ENCODE measurements around the gene ELAVL3. TPM values are rescaled to one million over a fixed set of nuclear protein-coding genes. Genes with fewer than 3 reads are reported as not detected.

Gene ELAVL3
- polyA plus RNA-seq, 2 of the 4 experiments (the other 2 are of a cell fraction): 0.01 TPM; not detected in 1

DNA sequence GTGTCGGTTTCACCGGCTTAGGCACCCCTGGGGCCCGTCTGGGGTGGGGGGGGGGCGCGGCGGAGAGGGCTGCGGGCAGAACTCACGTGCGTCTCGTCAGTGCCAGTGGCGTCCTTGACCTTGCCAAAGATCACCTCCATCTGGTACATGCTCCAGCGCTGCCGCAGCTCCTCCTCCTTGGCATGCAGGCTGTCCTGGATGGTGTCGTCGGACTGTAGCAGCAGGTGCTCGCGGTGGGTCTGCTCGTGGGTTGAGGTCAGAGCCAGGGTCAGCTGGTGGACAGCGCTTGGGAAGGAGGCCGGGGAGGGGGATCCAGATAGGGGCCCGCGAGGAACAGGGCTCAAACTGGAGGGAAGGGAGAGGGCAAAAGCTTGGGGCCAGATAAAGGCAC, 57.1 kb downstream of the ELAVL3 start:
- CTCF ChIA-PET: interaction anchor here (1.1 to 3.3 kb wide), 4 partner anchors 11 to 59 kb away, joined by 3 to 20 read pairs (median 6); partner anchors contain the start of genes ODAD3 and PRKCSH
- TF ChIP-seq CHD2 (IDR thresholded peaks at IDR 0.05; ENCODE audit: low read length, partially characterized antibody): no peak
- TF ChIP-seq, protein P1, sequence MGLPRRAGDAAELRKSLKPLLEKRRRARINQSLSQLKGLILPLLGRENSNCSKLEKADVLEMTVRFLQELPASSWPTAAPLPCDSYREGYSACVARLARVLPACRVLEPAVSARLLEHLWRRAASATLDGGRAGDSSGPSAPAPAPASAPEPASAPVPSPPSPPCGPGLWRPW (IDR thresholded peaks at IDR 0.05): no peak
- TF ChIP-seq MAFK (IDR thresholded peaks at IDR 0.05; ENCODE audit: partially characterized antibody): no peak
- TF ChIP-seq CEBPB (IDR thresholded peaks at IDR 0.05): no peak
- no peak for TF ChIP-seq CBX2 (IDR thresholded peaks at IDR 0.05; ENCODE audit: borderline replicate concordance, low read depth)
- TF ChIP-seq NPAS2 (CRISPR knock-in tag; IDR thresholded peaks at IDR 0.05; ENCODE audit: borderline replicate concordance): no peak
- TF ChIP-seq TP53 (CRISPR knock-in tag; IDR thresholded peaks at IDR 0.05): no peak
- TF ChIP-seq, protein P2, sequence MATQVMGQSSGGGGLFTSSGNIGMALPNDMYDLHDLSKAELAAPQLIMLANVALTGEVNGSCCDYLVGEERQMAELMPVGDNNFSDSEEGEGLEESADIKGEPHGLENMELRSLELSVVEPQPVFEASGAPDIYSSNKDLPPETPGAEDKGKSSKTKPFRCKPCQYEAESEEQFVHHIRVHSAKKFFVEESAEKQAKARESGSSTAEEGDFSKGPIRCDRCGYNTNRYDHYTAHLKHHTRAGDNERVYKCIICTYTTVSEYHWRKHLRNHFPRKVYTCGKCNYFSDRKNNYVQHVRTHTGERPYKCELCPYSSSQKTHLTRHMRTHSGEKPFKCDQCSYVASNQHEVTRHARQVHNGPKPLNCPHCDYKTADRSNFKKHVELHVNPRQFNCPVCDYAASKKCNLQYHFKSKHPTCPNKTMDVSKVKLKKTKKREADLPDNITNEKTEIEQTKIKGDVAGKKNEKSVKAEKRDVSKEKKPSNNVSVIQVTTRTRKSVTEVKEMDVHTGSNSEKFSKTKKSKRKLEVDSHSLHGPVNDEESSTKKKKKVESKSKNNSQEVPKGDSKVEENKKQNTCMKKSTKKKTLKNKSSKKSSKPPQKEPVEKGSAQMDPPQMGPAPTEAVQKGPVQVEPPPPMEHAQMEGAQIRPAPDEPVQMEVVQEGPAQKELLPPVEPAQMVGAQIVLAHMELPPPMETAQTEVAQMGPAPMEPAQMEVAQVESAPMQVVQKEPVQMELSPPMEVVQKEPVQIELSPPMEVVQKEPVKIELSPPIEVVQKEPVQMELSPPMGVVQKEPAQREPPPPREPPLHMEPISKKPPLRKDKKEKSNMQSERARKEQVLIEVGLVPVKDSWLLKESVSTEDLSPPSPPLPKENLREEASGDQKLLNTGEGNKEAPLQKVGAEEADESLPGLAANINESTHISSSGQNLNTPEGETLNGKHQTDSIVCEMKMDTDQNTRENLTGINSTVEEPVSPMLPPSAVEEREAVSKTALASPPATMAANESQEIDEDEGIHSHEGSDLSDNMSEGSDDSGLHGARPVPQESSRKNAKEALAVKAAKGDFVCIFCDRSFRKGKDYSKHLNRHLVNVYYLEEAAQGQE (IDR thresholded peaks at IDR 0.05): no peak
- no peak for TF ChIP-seq ESRRA (IDR thresholded peaks at IDR 0.05; ENCODE audit: borderline replicate concordance, low read length)
- TF ChIP-seq FOSB (CRISPR knock-in tag; IDR thresholded peaks at IDR 0.05): no peak

GRCh38 chr19:11423164-11423790, 57.6 kb downstream of the ELAVL3 start:
- FAIRE-seq: no peak
- no peaks in the 10 kb centered on the region for H3K4me1 ChIP-seq
- no peak overlapping the region for H3K27ac ChIP-seq
- ChIA-PET POLR2A (interaction anchor here (1.1 to 1.9 kb wide), 2 partner anchors 12 to 42 kb away, joined by 3 to 5 read pairs; partner anchors contain the start of genes ODAD3 and PRKCSH), CTCF (interaction anchor here (1.1 to 3.3 kb wide), 4 partner anchors 12 to 59 kb away, joined by 3 to 20 read pairs (median 6); partner anchors contain the start of genes ODAD3 and PRKCSH)
- DNase-seq (ENCODE audit: low read depth in 1 of 2, low spot score in 1 of 2): no peak
- no peak overlapping the region for H3K4me2 ChIP-seq
- TF ChIP-seq HOXB5 (CRISPR knock-in tag; IDR thresholded peaks at IDR 0.05) (no peak), ZFP36 (IDR thresholded peaks at IDR 0.05; ENCODE audit: borderline replicate concordance, partially characterized antibody) (no peak), BHLHE40 (IDR thresholded peaks at IDR 0.05; ENCODE audit: low read depth, low read length) (no peak), GATA3 (IDR thresholded peaks at IDR 0.05; ENCODE audit: borderline replicate concordance) (no peak), RCOR1 (IDR thresholded peaks at IDR 0.05; ENCODE audit: low read depth, low read length) (no peak), MAX (IDR thresholded peaks at IDR 0.05) (no peak), CHD2 (IDR thresholded peaks at IDR 0.05; ENCODE audit: low read length, partially characterized antibody) (no peak), KDM5A (IDR thresholded peaks at IDR 0.05) (no peak), ZSCAN20 (CRISPR knock-in tag; IDR thresholded peaks at IDR 0.05) (no peak), FOSL2 (IDR thresholded peaks at IDR 0.05) (no peak), FOSL2 (CRISPR knock-in tag; IDR thresholded peaks at IDR 0.05) (no peak), MAFK (IDR thresholded peaks at IDR 0.05; ENCODE audit: partially characterized antibody) (no peak), HOXA7 (CRISPR knock-in tag; IDR thresholded peaks at IDR 0.05) (no peak), ZC3H11A (IDR thresholded peaks at IDR 0.05) (no peak), EHF (CRISPR knock-in tag; IDR thresholded peaks at IDR 0.05) (no peak), POLR2A (IDR thresholded peaks at IDR 0.05; ENCODE audit: low read length) (no peak), NPAS2 (CRISPR knock-in tag; IDR thresholded peaks at IDR 0.05; ENCODE audit: borderline replicate concordance) (no peak), NR3C1 (IDR thresholded peaks at IDR 0.05) (no peak), SMC3 (IDR thresholded peaks at IDR 0.05) (no peak), RARB (CRISPR knock-in tag; IDR thresholded peaks at IDR 0.05) (no peak)
- TF ChIP-seq, protein P1 (IDR thresholded peaks at IDR 0.05): no peak
- no peak overlapping the region for H3K4me3 ChIP-seq
- 76% methylated on average over 24 of the region's 27 CpGs for WGBS (ENCODE audit: missing lambda C conversion rate)
- H3K9me3 ChIP-seq: no peaks in the 10 kb centered on the region
- no peak for ATAC-seq

More for the DNA sequence above, 57.1 kb downstream of the ELAVL3 start:
- POLR2A ChIA-PET: interaction anchor here (1.1 kb wide), 1 partner anchor 11 kb away, joined by 3 read pairs; the partner anchor contains the start of genes ODAD3 and PRKCSH
- 48% methylated on average over 8 of the region's 22 CpGs for WGBS (ENCODE audit: missing lambda C conversion rate)
- Histone ChIP-seq H3K9me3 (no peaks in the 10 kb centered on the region), H3K4me1 (no peaks in the 10 kb centered on the region), H3K27ac (no peak overlapping the region), H3K4me2 (no peak overlapping the region), H3K4me3 (no peak overlapping the region)
- FAIRE-seq (no peak), ATAC-seq (no peak), DNase-seq (ENCODE audit: low read depth in 1 of 2, low spot score in 1 of 2) (no peak)
